ENCODE data around the gene CTSS. TPM values are rescaled to one million over a fixed set of nuclear protein-coding genes. Genes with fewer than 3 reads are reported as not detected.

Gene CTSS
- total RNA-seq, 1 experiment from 2014 or later, result not detected

DNA sequence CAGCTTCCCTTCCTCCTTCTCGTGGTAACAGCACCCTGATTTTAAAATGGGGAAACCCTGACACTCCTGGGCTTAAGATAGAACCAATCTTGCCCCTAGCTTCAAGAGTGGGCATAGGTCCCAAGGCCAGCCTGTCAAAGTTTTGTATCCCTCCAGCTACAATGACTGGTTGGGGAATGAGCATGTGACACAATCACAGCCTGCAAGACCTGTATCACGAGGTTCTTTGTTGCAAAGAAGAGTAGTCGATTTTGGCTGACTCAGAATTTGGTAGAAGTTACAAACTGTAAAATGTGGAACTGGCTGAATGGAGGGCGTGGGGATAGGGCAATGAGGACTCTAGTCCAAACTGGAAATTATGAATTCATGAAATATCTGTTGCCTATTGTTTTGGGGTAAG is 23.8 kb upstream of the CTSS start:
- no peaks in the 10 kb centered on the region for H3K9me3 Mint-ChIP-seq

More for the DNA sequence above, 23.8 kb upstream of the CTSS start:
- no peak overlapping the region for H2BK12ac ChIP-seq (ENCODE audit: insufficient read length, low read depth, low read length)
- H3K27ac ChIP-seq (ENCODE audit: insufficient read length, low read depth, low read length), result no peak overlapping the region
- H3K79me2 ChIP-seq (ENCODE audit: insufficient read depth, low read length), result no peaks in the 10 kb centered on the region
- no peak overlapping the region for H3T11ph ChIP-seq (ENCODE audit: low read length)
- H3K23ac ChIP-seq (ENCODE audit: insufficient read length, low read depth, low read length), result no peak overlapping the region
- H2AFZ ChIP-seq (ENCODE audit: low read length), result no peak overlapping the region
- no peak overlapping the region for H2BK20ac ChIP-seq (ENCODE audit: low read depth, low read length, poor library complexity, severe bottlenecking)
- H3K36me3 Mint-ChIP-seq (ENCODE audit: insufficient read depth in 1 of 3, low read depth in 3 of 3), result no peaks in the 10 kb centered on the region
- WGBS (ENCODE audit: extremely low coverage, insufficient read length, low lambda C conversion rate), result no CpG with 5 or more reads among the region's 4 CpGs
- no peak overlapping the region; a peak in 1 of 7 replicates for H3K27ac Mint-ChIP-seq
- no peaks in the 10 kb centered on the region for H3K4me1 Mint-ChIP-seq
- no peak overlapping the region for H2AK5ac ChIP-seq (ENCODE audit: insufficient read length, low read length)
- TF ChIP-seq, protein P1, sequence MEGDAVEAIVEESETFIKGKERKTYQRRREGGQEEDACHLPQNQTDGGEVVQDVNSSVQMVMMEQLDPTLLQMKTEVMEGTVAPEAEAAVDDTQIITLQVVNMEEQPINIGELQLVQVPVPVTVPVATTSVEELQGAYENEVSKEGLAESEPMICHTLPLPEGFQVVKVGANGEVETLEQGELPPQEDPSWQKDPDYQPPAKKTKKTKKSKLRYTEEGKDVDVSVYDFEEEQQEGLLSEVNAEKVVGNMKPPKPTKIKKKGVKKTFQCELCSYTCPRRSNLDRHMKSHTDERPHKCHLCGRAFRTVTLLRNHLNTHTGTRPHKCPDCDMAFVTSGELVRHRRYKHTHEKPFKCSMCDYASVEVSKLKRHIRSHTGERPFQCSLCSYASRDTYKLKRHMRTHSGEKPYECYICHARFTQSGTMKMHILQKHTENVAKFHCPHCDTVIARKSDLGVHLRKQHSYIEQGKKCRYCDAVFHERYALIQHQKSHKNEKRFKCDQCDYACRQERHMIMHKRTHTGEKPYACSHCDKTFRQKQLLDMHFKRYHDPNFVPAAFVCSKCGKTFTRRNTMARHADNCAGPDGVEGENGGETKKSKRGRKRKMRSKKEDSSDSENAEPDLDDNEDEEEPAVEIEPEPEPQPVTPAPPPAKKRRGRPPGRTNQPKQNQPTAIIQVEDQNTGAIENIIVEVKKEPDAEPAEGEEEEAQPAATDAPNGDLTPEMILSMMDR (conservative IDR thresholded peaks at IDR 0.05), result no peak
- no peaks in the 10 kb centered on the region for H3K23me2 ChIP-seq (ENCODE audit: insufficient read length, low read depth, low read length, poor library complexity, severe bottlenecking)
- no peaks in the 10 kb centered on the region for H3K79me1 ChIP-seq (ENCODE audit: insufficient read depth, low read depth, low read length, poor library complexity, severe bottlenecking)
- no peak overlapping the region for H3K4me3 Mint-ChIP-seq
- no peak overlapping the region for H3K14ac ChIP-seq (ENCODE audit: insufficient read depth, low read length)
- H2BK15ac ChIP-seq (ENCODE audit: low read depth, low read length), result no peak overlapping the region
- no peak overlapping the region for H3K4ac ChIP-seq (ENCODE audit: low read depth, low read length)
- H3K9ac ChIP-seq (ENCODE audit: extremely low read depth, insufficient read length, low read length), result no peak overlapping the region
- DNase-seq, result no peak
- H2BK5ac ChIP-seq (ENCODE audit: insufficient read length, low read length), result no peak overlapping the region
- H3K4me2 ChIP-seq (ENCODE audit: insufficient read depth, insufficient read length, low read length), result no peak overlapping the region
- H3K18ac ChIP-seq (ENCODE audit: insufficient read length, low read depth, low read length), result no peak overlapping the region
- H3K4me1 ChIP-seq (ENCODE audit: insufficient read depth, low read length), result no peaks in the 10 kb centered on the region
- no peak overlapping the region for H2BK120ac ChIP-seq (ENCODE audit: low read depth, low read length, poor library complexity, severe bottlenecking)
- no peak overlapping the region for H4K5ac ChIP-seq (ENCODE audit: insufficient read length, low read depth, low read length)
- no peaks in the 10 kb centered on the region for H4K20me1 ChIP-seq (ENCODE audit: control insufficient read depth, insufficient read depth, insufficient read length)
- H3K56ac ChIP-seq (ENCODE audit: insufficient read length, low read depth, low read length), result no peak overlapping the region
- H3K9me3 ChIP-seq (ENCODE audit: control insufficient read depth, low read depth, low read length), result no peaks in the 10 kb centered on the region
- H3K27me3 Mint-ChIP-seq (ENCODE audit: low read depth), result no peaks in the 10 kb centered on the region
- no peak overlapping the region for H4K91ac ChIP-seq (ENCODE audit: insufficient read length, low read depth, low read length)
- H3K27me3 ChIP-seq (ENCODE audit: insufficient read depth, low read length), result no peaks in the 10 kb centered on the region
- no peak overlapping the region for H4K8ac ChIP-seq (replicated peaks; ENCODE audit: insufficient read length, low read depth, low read length)
